Mesothelial cell of epicardium (in vitro differentiated cells): Measurements from ENCODE around the gene TRMT1. TPM values are rescaled to one million over a fixed set of nuclear protein-coding genes. Genes with fewer than 3 reads are reported as not detected.

ENCODE experiments used
- DNase-seq, 2 experiments: peaks; one replicate each; pipeline ENCODE4 v3.0.0; 2021; ENCODE audit warnings: low spot score in 2 of 2; ENCODE audit not compliant: unreplicated experiment in 2 of 2
- H3K27ac Mint-ChIP-seq: 2 replicates; pipeline ENCODE4 v1.8.0; 2021; ENCODE audit warnings: mixed read lengths
- H3K27me3 Mint-ChIP-seq: 2 replicates; pipeline ENCODE4 v1.8.0; 2021; ENCODE audit warnings: low read depth, mixed read lengths
- H3K36me3 Mint-ChIP-seq: 2 replicates; pipeline ENCODE4 v1.8.0; 2021; ENCODE audit warnings: mixed read lengths
- H3K4me1 Mint-ChIP-seq: 2 replicates; pipeline ENCODE4 v1.8.0; 2021; ENCODE audit warnings: mixed read lengths
- H3K4me3 Mint-ChIP-seq: 2 replicates; pipeline ENCODE4 v1.8.0; 2021; ENCODE audit warnings: mild to moderate bottlenecking, moderate library complexity, mixed read lengths
- H3K9me3 Mint-ChIP-seq: 2 replicates; pipeline ENCODE4 v1.8.0; 2021; ENCODE audit warnings: mixed read lengths
- CTCF ChIP-seq: fragments of 200-600 bp; sonication (generic); IDR thresholded peaks from one replicate; pipeline ENCODE4 v1.5.0; 2021; ENCODE audit warnings: antibody characterized with exemption; ENCODE audit not compliant: unreplicated experiment
- total RNA-seq: library from RNA; stranded (reverse); gene quantifications from 3 replicates; pipeline ENCODE4 v1.2.1, GENCODE V29; 2021

Gene TRMT1
- total RNA-seq, 1 donor from 2014 or later, result 57.0 TPM

GRCh38 chr19:13154241-13154778 lies 37.8 kb upstream of the TRMT1 start:
- no peak for TF ChIP-seq CTCF
- peaks cover 6% of the 10 kb centered on the region for H3K36me3 Mint-ChIP-seq
- peak overlapping the region; percentile 98 for H3K27ac Mint-ChIP-seq
- peaks cover 26% of the 10 kb centered on the region for H3K4me1 Mint-ChIP-seq
- no peaks in the 10 kb centered on the region for H3K27me3 Mint-ChIP-seq
- H3K4me3 Mint-ChIP-seq, result peak overlapping the region; percentile 100
- peak in 1 of 2 experiments; percentile 56 for DNase-seq
- no peaks in the 10 kb centered on the region for H3K9me3 Mint-ChIP-seq

GRCh38 chr19:13153569-13154240 lies 37.2 kb upstream of the TRMT1 start:
- H3K4me1 Mint-ChIP-seq, result peaks cover 32% of the 10 kb centered on the region
- no peaks in the 10 kb centered on the region for H3K27me3 Mint-ChIP-seq
- peak overlapping the region; percentile 100 for H3K4me3 Mint-ChIP-seq
- H3K27ac Mint-ChIP-seq, result peak overlapping the region; percentile 100
- peaks cover 6% of the 10 kb centered on the region for H3K36me3 Mint-ChIP-seq
- no peak for DNase-seq
- TF ChIP-seq CTCF, result no peak
- no peaks in the 10 kb centered on the region for H3K9me3 Mint-ChIP-seq

DNA sequence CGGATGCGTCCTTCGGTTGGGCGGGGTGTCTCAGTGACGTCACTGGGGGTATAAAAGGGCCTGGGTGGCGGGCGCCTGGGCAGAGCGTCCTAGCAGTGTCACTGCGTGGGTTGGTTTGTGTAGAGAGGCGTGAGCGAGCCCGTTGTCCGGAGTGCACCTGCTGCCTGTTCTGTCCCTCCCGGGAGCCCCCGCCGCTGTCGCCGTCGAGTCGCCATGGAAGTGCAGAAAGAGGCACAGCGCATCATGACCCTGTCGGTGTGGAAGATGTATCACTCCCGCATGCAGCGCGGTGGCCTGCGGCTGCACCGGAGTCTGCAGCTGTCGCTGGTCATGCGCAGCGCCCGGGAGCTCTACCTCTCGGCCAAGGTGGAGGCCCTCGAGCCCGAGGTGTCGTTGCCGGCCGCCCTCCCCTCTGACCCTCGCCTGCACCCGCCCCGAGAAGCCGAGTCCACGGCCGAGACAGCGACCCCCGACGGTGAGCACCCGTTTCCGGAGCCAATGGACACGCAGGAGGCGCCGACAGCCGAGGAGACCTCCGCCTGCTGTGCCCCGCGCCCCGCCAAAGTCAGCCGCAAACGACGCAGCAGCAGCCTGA lies 36.5 kb upstream of the TRMT1 start:
- no peaks in the 10 kb centered on the region for H3K9me3 Mint-ChIP-seq
- no peaks in the 10 kb centered on the region for H3K27me3 Mint-ChIP-seq
- peaks cover 33% of the 10 kb centered on the region for H3K4me1 Mint-ChIP-seq
- peak; percentile 10 for TF ChIP-seq CTCF
- DNase-seq, result peak; percentile 90 to 99
- H3K36me3 Mint-ChIP-seq, result peaks cover 6% of the 10 kb centered on the region
- peak overlapping the region; percentile 100 for H3K27ac Mint-ChIP-seq
- peak overlapping the region; percentile 100 for H3K4me3 Mint-ChIP-seq

GRCh38 chr19:13152356-13152973 lies 35.9 kb upstream of the TRMT1 start:
- DNase-seq, result no peak
- peaks cover 6% of the 10 kb centered on the region for H3K36me3 Mint-ChIP-seq
- H3K4me3 Mint-ChIP-seq, result peak overlapping the region; percentile 100
- no peaks in the 10 kb centered on the region for H3K27me3 Mint-ChIP-seq
- no peaks in the 10 kb centered on the region for H3K9me3 Mint-ChIP-seq
- no peak for TF ChIP-seq CTCF
- H3K4me1 Mint-ChIP-seq, result peaks cover 31% of the 10 kb centered on the region
- H3K27ac Mint-ChIP-seq, result peak overlapping the region; percentile 100

- DNase-seq, result peak; percentile 91 to 98
- Mint-ChIP-seq H3K9me3 (no peaks in the 10 kb centered on the region), H3K27me3 (no peaks in the 10 kb centered on the region), H3K4me1 (peaks cover 28% of the 10 kb centered on the region), H3K36me3 (peaks cover 6% of the 10 kb centered on the region), H3K27ac (peak overlapping the region; percentile 100), H3K4me3 (peak overlapping the region; percentile 100)
- TF ChIP-seq CTCF, result no peak
Observed at GRCh38 chr19:13151605-13152355, 35.2 kb upstream of the TRMT1 start.
